ENCODE results near the gene BCL2A1.
"Not testable (repeated sequence)": the region's sequence is repeated elsewhere in the genome, so short reads cannot be mapped to it uniquely, and the experiment has no call there.

Gene BCL2A1

DNA sequence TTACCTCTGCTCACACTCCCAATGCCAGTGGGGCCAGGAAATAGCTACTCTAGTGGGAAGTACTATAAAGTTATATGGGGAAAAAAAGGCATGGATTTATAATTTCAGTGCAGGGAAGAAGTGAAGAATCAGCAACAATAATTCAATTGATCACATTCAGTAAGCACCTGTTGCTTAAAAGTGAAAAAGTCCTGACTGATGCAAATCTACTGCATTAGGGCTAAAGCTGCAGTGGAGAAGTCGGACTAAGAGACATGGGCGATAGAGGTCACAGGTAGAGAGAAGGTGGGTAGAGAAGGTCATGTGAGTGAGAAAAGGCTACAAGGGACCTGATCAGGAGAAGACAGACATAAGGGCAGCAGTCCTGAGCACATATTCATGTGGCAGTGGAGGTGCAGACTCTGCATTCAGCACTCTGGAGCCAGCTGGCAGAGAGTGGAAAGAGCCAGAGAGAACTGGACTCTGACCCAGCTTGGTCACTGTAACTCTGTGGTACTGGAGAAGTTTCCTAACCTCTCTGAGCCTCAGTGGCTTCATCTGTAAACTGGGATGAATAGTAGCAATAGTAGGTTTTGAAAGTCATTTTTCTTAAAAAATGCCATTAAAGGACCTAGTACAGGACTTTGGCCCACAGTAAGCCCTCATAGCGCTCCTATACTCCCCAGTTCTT, 17.6 kb upstream of the BCL2A1 start:
- no peak for DNase-seq

DNA sequence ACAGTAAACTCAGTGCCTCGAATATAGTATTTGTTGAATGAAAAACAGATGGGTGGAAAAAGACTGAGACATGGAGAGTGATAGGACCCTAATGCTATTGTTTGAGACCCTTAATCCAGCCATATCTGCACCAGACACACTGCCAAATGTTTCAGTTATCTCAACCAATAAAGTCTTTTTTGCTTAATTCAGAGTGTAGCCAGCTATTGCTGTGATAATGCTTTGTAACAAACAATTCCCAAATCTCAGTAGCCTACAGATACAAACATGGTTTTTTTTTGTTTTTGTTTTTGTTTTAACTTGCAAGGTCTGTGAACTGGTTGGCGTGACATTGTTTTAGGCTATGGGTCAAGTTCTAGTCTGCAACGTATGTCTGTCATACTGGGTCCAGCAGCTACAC, 17.0 kb upstream of the BCL2A1 start:
- DNase-seq, result no peak

DNA sequence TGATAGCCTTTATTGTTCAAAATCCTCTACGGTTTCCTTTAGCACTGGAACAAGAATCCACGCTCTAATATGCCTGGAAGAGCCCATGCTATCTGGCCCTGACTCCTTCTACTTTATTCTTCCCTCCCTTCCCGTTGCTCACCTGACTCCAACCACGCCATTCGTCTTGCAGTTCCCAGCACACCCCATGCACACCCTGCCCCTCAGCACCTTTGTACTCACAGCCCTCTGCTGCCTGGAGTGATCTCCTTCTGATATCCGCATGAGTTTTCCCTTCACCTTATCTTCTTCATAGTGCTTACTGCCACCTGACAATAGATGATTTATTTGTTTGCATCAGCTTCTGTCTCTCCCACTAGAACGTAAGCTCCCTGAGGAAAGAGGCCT, 16.6 kb upstream of the BCL2A1 start:
- no peak for DNase-seq

DNA sequence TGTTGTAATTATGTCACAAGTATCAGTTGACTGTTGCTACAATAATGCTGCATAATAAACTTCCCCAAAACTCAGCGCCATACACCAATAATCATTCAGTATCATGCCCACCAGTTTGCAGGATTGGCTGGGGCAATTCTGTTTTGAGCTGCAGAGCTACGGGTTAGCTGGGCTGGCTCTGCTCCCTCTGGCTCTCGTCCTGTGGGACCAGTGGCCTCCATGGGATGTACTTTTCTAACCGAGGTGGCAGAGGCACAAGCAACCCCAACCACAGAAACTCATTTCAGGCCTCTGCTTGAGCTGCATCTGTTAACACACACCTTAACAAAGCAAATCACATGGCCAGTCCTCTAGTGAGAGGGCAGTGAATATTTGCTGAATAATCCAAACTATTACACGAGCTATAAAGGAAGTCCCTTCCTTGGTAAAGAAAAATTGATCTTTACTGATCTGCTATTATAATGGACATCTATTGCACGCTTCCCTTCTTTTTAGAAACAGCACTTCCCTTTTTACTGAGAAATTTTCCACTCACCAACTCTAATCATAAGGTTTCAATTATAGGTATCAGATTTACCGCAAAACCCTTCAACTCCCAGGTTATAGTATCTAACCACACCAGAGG, 10.9 kb upstream of the BCL2A1 start:
- DNase-seq, result no peak

DNA sequence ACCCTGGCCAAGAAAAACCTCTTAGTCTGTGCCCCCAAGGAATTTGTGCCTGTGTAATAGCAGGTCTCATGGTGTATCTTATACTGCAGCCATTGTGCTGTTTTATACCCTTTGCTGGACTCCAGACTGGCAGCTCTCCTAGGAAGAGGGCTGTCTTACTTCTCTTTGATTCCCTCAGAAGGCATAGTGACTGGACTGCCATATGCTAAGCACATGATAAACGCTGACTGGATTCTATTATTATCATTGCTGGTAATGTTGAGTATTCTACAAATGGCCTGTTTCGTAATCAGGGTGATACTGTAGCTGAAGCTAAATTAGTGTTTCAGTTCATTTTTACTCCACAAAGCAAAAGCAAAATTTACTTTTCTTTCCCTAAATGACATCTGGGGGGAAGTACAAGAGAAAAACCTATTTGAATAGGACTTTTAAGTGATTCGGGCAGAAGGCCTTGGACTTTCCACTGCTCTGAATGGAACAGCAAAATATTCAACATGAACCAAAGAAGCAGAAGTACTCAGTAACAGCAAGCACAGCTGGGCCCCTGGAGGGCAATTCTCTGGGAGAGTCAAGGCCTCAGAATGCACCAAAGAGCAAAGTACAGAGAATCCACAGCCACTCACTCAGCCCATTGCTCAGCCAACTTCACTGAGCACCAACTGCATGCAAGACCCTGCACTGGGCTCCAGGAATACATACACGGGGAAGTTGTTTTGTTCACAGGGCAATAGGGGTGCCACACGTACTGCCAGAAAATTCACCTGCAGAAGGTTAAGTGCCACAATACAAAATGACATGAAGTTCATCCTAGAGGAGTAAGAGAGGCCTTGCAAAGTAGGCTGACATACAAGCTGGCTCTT, 7.9 kb upstream of the BCL2A1 start:
- DNase-seq, result no peak

DNA sequence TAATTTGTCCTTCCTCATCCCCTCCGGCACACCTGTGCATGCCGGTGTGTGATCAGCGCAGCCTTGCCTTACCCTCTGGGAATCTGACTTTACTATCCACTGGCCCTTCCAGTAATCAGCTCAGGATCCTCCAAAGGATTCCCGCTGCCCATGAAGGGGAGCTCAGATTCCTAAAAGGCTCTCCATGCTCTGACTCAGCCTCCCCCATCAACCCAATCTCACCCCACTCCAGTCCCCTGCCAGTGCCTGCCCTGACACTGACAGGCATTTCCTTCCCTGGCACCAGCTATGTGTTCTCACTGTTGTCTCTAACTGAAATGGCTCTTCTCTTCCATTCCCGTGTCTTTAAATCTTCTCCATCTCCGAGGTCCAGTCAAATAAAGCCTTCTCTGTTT, 7.3 kb upstream of the BCL2A1 start:
- no peak for DNase-seq

DNA sequence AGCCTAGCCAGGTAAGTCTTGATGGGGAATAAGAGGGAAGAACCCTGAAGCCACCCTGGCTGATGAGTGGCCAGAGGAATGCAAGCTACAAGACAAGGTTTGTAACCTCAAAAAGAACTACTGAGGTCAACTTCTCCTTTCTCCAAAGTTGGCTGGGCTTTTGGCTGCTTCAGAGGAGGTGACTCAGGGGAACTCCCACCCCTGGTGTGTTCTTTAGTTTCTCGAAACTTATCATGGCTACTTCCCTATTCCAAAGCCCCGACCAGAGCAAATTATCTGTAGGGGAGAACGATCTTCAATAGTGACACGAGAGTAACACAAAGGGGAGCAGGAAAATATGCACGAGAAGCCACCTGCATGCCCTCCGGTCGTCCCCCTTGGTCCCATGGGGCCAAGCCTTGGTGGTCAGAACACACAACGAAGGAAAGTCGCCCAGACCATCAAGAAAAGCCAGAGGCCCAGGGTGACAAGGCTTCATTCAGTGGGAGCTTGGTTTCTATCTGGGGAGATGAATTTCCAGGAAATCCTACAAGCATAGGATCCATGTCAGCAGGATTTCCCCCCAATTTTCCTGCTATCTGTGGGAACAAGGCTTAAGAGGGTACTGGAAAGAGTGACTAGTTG, 6.5 kb upstream of the BCL2A1 start:
- DNase-seq, result no peak

DNA sequence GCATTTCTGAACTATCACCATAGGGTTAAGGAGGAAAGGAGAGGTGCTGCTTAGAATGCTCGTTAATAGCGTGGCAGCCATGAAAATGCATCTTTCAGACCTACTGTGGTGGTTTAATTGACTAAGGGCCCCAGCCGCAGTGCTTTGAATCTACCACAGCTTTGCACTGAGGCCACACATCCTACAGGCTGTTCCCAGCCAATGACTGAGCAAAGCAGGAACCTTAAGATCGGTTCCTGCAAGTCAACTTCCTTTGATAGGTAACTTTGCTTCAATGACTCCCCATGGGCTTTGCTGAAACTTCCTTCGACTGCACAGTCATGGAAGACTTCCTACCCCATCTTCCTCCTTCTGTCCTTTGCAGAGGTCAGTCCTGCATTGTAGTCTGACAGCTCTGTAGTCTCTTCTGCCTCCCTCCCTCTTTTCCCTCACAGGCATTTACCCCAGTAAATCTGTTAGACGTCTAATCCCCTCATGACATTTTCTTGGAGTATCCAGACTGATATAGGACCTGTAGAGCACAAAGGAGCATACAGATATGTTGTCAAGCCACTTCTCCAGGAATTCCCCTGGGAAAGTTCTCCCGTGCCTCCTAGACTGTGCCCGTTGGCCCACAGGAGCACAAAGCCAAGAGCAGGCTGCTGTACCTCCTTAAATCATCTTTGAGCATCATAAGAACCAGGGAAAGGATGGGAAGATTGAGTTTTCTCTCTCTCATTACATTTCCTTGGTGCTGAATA, 2.6 kb upstream of the BCL2A1 start:
- no peak for DNase-seq

DNA sequence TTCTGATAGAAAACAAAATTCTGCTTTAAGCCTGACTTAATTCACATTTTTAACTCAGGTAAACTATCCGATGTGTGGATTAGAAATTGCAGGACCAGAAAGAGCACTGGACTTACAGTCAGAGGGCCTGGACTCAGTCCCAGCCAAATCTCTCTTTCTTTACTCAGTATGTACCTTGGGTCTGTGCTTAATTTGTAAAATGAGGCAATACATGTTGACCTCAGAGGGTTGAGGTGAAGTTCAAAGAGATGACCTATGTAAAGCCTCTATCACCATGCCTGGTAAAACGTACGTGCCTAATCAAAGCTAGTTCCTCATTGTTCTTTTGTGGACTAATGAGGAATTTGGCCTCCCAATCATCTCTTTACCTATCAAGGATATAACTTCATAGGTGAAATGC, 1.9 kb upstream of the BCL2A1 start:
- no peak for DNase-seq

DNA sequence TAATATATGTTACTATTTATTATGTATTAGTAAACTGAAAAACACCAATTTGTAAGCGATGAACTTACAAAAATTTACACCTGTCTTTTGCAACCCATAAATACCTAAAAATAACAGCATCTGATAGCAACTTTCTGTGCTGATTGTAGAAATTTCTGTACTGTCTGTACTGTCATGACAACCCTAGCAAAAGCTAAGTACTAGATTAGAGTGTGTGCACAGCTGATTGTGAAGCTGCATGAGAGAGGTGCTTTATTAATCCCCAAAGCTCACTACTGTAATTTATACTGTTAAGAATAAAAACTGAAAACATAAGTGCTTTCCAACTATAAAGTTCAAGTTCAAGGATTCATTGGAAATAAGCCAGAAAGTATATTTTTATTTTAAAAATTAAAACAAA, 815 bp downstream of the BCL2A1 start:
- DNase-seq, result no peak

DNA sequence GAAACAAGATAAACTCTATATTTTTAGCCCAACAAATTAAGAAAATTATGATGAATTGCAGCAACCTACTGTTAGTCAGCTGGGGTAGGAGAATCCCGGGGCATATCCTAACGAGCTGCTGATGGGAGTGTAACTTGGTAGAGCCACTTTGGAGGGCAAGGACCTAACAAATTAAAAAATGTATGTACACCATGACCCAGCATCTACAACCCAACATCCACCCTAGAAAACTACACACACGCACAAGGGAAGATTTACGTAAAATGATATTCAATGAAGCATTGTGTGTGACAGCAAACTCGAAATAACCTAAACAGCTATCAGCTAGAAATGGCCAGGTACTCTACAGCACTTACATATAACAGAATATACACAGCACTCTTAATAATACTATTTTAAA, 1.9 kb downstream of the BCL2A1 start:
- DNase-seq, result no peak

DNA sequence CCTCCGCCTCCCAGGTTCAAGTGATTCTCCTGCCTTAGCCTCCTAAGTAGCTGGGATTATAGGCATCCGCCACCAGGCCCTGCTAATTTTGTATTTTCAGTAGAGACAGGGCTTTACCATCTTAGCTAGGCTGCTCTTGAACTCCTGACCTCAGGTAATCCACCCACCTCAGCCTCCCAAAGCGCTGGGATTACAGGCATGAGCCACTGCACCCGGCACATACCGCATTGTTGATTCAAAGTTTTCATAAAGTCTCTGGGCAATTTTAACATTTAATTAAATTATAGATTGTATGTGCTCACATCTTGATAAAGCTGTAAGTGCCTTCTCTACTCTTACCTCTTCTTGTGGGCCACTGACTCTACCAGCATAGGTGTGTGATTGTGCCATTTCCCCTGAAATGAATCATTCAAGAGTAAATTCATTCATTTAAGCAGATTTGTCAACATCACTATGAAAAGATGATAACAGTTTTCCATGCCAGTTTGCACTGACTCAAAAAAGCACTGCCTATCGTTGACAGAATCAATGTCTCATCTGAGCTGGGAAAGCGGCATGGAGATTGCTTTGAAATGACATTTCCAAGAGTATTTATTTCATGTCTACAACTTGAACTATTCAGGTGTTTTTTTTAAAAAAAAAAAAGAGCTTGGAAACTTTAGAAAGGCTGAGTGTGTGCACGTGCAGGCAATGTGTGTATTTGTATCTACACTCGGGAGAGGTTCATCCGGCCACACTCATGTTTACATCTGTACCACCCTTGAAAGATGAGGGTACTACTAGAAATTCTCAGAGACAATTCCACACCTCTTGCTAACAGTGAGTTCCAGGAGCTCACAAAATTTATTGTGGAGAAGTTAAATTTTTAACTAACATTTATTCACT, 3.5 kb downstream of the BCL2A1 start:
- no peak for DNase-seq

DNA sequence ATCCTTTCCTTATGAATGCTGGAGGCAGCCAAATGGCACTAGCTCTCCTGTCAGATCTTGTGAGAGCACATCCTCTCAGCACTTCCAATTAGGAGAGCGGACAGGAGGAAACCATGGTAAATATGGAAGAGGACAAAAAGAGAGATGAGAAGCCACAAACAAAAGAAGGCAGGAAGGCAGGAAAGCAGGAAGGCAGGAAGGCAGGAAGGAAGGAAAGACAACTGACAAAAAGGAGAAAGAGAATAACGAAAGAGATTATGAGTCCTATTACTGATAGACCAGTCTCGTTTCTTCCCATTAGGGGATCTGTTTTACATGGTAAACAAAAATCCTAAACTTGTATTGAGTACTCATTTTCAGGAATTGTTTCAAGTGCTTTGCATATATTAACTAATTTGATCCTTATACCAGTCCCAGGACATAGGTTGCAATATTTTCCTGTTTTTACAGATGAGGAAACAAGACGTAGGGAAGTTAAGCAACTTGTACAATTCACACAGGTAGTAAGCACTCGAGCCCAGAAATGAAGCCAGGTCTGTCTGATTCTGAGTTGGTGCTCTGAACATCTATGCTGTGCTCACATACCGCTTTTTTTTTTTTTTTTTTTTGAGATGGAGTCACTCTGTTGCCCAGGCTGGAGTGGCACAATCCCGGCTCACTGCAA, 4.2 kb downstream of the BCL2A1 start:
- DNase-seq, result no peak

DNA sequence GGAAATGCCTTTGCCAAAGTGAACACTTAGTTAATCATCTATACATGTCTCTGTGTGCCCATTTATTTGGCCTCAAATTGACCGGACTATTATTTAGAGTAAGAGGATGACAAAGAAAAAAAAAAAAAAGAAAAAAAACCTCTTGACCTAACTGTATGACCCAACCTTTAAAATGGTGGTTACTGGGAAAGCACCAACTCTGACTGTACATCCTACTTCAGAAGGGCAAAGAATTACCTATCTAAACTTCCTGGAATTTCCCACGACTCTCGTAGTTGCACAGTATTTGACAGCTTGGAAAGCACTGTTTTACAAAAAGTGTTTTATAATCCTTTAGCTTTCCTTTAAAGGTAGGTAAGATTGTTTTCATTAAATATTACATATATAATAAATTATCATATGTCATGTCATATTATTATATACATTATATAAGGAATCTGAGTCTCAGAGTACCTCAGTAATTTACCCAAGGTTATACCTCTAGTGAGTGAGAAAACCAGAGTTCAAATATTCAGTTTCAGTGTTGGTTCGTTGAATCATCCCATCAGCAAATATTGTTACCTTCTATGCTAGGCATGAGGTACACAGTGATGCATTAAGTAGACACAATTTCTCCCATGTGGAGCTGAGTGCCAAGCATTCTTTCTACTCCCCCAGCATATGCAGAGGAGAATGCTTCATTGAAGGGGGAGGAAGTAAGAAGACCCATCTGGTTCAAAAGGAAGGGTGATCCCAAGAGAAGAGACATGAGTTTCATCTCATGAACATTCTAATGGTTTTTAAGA, 5.0 kb downstream of the BCL2A1 start:
- no peak for DNase-seq

DNA sequence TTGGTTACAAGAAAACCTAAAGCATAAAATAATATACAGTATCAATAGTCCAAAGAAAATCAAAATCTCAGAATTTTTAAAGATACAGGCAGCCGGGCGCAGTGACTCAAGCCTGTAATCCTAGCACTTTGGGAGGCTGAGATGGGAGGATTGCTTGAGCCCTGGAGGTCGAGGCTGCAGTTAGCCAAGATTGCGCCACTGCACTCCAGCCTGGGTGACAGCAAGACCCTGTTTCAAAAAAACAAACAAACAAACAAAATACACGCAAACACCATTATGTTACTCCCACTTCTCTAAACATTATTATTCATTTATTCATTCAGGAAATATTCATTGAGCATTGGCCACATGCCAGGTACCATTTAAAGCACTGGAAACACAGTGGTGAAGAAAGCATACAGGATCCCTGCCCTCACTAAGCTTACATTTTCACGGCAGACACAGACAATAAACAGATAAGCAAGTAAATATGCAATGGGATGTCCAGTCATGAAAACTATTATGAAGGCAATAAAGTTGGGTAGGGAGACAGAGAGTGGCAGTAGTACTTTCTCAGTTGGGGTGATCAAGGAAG, 6.7 kb downstream of the BCL2A1 start:
- no peak for DNase-seq

DNA sequence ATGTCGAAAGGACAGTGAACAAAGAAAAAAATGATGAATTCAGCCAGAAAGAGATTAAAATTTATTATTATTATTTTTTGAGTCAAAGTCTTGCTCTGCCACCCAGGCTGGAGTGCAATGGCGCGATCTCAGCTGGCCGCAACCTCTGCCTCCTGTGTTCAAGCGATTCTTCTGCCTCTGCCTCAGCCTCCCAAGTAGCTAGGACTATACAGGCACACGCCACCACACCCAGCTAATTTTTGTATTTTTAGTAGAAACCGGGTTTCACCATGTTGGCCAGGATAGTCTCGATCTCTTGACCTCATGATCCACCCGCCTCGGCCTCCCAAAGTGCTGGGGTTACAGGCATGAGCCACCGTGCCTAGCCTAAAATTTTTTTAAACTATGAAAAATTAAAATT, 8.1 kb downstream of the BCL2A1 start:
- DNase-seq, result not testable (repeated sequence)

DNA sequence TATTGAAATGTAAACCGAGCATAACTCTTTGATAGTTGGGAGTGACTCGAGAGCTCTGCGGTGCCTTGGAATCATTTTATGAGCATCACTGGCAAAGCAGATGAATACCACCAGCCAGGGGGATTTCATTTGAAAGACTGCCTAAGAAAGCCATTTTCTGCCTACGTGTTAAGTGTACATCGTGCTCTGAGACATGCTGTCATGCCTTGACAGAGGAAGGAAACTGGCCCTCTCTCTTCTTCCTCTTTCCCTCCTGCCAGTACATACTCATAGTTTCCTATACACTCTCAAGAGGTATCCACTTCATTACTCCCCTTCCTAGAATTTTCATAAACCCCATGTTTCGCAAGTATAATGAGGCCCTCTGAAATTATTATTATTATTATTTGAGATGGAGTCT, 8.8 kb downstream of the BCL2A1 start:
- no peak for DNase-seq

DNA sequence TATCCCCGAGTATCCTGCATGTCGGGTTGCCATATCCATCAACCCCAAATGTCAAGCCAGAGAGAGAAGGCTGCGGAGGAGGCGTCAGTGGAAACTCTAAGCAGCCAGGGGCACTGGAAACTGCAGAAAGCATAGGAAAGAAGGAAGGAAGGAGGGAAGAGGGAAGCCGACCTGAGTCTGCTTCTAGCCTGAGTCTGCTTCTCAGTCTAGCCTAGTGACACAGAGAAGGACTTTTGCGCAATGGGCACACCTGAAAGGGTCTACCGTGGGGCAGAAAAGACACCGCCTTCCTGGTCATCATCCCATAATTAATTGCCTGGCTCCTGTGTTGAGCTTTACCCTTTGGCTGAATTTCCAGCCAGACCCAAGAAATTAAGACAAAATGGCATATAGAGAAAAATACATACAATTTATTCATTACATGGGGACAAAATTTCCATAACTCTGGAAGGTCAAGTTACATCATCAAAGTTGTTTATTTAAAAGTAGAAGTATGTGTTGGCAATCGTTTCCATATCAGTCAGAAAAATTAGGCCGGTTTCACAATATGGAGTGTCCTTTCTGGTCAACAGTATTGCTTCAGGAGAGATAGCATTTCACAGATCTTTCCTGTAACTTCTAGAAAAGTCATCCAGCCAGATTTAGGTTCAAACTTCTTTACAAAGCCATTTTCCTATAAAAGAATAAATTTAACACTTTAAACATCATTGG, 10.3 kb downstream of the BCL2A1 start:
- no peak for DNase-seq

DNA sequence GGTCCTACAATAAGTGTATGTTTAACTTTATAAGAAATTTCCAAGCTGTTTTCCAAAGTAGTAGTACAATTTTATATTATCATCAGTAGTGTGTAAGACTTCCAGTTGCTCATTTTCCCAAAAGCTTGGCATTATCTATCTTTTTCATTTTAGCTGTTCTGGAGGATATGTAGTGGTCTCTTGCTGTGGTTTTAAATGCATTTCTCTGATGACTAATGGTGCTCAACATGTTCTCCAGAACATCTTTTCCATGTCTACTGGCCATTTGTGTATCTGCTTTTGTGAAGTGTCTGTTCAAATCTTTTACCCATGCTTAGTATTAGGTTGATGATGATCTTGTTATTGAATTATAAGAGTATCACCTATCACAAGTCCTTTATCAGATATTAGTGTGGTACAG, 13.3 kb downstream of the BCL2A1 start:
- DNase-seq, result no peak
